Hypothalamus (tissue), 51 donors: ENCODE measurements around the gene GABBR2.

Experiments used
- DNase-seq, 51 donors: peaks; one replicate each; lab custom pipeline; 2025; lab: John Stamatoyannopoulos, UW

The GABBR2 gene

DNA sequence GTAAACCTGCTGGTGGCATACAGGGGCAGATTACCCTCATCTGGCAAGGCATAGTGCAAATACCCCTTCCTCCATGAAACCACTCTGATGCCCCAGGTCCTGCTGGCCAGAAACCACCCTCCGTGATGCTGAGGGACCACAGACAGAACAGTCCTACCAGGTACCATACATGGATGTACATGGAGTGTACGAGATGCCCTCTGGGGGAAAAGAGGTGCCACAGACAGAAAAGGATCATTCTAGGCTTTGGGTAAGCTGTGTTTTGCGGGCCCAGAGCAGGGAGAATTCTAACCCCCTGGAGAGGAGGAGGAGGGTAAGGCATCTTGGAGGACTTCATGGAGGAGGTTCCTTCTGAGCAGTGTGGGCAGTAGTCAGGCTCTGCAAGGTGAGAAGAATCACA, 68.3 kb downstream of the GABBR2 start:
- no peak for DNase-seq

DNA sequence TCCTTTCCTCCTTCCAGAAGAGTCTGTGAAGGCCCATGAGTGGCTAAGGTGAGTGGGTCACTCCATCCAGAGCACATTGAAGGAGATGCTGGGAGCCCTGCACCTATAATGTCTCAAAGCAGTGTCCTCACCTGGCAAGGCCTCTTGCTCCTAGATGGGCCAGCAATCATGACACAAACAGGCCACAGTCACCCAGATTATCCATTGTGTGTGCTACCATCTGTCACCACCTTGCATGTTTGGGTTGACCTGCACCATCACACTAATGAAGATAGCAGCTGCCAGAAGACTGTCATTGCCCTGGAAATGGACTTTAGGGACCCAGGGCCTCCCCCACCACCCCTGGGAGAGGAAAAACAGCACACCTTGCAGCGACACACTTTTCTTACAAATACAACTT, 69.6 kb downstream of the GABBR2 start:
- no peak for DNase-seq

DNA sequence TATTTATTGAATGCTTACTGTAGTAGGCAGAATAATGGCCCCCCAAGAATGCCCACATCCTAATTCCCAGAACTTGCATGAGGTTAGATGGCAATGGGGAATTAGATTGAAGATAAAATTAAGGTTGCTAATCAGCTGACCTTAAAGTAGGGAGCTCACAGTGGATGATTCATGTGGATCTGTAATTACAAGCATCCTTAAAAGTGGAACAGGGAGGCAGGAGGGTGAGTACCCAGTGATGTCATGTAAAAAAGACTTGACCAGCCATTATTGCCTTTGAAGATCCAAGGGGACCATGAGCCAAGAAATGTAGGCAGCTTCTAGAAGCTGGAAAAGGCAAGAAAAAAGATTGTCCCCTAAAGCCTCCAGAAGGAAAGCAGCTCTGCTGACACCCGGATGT, 71.4 kb downstream of the GABBR2 start:
- DNase-seq: no peak

DNA sequence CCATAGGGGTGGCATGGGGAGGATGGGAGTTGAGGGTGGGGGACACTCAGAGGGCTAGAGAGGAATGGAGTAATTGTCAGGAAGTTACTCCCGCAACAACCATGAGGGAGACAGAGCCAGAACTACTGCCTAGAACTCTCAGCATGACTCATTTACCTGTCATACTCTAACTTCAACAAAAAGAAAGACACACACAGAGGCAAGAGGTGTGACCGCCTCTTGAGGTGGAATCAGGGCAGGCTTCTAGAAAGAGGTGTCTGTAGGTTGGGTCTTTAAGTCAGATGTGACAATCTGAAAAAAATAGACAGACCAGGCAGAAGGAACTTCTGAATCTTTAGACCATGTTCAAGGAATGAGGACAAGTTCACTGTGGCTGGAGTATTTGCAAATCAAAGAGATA, 73.4 kb downstream of the GABBR2 start:
- DNase-seq: no peak

DNA sequence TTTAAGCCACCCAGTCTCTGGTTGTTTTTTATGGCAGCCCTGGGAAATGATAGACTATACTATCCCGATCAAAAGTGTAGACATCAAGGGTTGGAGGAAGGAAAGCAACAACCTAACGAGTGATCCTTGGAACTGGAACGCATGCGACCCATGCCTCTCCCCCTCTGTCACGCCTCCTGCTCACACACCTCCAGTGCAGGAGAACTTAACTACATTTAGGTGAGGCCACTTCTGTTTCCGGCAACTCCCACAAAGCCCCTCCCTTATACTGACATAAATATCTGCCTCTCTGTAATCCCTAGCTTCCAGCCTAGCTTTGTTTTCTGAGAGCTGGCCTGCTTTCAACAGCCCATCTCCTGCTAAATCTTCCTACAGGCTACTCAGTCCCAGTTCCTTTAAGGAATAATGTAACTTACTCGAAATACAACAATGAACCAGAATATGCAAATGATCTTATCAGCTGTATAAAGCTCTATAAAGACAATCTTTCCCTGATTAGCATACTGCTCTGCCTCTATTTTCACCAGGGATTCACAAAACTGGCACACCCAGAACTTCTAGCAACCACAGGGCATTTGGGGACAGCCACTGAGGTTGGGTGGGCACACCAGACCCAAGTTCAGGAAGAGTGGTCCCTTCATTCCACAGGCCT, 73.9 kb downstream of the GABBR2 start:
- DNase-seq: no peak

DNA sequence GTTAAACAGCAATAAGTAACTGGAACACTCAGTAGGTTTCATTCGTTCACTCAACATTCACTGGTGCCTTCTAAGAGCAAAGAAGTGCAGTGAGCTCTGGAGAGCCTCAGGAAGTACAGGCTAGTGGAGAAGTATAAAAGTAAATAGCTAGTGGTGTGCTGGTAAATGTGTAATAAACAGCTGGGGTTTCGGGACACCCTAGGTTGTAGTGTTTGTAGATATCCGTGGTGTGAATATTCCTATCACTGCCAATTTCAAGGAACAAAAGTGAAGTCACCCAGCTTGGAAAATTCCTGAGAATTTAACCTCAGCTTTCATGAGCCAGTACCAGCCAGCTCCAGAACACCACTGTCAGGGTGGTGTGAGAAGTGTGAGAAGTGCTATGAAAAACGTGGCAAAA, 75.9 kb downstream of the GABBR2 start:
- no peak for DNase-seq

DNA sequence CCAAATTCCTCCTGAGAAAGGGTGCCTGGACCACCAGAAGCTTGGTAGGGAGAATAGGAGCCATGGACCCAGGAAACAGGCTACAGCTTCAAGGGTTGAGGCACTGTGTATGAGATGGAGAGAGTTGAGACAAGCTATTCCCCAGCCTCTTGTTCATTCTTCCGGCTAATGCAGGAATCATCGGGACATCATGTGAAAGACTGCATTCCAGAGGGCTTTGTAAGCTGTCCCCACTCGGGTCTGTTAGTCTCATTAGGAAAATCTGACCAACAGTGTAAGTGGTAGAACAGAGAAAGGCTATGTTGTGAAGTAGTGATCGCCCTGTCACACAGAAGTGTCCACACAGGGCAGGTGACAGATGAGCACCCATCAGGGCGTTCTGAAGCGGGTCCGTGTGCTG, 81.4 kb downstream of the GABBR2 start:
- no peak for DNase-seq

DNA sequence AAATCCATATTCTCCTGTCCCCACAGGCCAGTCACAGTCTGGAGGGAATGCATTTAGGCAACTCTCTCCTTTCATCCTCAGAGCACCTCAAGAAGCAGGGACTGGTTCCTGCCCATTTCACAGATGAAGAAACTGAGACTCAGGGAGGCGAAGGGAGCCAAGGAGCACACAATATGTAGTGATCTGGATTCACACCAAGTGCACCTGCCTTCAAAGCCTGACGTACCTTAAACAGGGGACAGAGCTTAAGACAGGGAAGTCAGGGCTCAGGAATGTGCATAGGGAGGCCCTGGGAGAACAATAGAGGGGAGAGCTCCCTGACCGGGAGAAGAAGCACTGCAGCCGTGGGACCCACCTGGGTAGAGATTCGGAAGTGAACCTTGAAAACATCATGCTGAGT, 83.0 kb downstream of the GABBR2 start:
- no peak for DNase-seq

DNA sequence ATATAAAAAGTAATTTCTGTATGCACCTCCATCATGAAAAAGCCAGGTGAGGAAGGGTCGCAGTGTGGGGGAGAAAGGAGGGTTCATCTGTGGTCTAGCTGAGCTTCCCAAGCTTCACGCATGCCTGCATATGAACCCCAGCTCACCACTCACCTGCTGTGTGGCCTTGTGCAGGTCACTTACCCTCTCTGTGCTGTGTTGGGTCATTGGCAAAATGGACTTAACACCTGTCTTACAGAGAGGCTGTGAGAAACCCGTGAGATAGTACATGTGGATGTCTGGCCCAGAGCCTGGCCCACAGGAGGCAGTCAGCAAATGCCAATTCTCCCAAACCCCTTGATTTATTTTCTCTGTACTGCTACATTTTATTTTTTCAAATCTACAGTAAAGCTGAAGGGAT, 88.9 kb downstream of the GABBR2 start:
- no peak for DNase-seq

DNA sequence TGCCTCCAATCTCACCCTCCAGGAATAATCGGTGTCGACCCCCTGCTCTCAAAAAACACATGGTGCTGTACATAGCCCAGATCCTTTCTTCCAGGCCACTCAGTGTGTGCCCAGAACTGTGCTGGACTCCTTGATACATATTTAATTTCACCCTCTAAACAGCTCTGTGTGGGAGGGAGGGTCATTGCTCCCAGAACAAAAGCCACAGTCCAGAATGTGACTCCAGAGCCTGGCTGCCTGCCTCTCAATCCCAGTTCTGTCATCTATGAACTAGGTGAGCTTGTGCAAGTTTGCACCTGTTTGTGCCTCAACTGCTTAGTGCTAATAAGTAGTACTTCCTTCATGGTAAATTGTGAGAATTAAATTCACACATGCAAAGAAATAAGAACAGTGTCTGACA, 93.1 kb downstream of the GABBR2 start:
- DNase-seq: no peak

DNA sequence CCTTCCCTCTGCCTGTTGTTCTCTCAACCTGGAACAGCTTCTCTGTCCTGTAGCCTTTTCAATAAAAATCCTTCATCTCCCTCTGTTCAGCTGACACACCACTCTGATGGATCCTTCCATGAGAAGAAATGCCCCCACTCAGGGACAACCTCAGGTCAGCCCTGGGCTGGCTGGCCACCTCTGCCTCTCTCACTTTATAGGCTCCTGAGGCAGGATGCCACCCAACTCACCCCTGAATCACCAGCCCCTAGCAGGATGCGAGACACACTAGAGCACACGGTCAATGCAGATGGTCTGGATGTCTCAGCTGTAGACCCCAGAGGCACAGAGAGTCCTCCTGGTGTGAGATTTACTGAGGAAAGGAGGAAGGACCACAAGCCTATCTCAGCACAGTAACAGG, 93.8 kb downstream of the GABBR2 start:
- no peak for DNase-seq

DNA sequence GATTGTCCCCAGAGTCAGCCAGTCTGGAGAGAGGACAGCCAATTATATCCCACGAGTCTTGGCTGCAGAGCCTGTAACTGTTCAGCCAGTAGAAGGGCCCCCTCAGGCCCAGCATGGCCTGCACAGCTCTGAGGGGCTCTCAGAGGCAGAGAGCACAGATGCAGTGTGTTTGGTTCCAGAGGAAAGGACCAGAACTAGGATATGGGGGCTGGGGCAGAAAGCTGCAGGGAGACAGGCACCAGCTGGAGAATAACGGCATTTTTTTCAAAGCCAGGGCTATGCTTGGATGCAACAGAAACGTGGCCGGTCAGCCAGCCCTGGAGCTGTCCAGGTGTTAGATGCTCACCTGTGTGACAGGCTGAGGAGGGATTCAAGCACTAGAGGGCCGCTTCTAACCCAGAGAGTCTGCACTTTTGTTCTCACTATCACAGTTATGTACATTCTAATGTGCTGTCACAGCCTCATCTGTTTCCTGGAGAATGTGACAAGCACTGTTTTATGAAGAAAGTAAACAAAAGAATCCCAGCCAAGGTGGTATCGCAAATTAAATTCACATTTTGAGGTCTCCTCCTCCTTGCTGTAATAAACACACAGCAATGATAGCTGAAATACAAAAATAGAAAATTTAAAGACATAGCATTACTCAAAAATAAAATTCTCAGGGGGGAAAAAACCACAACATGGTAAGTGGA, 96.5 kb downstream of the GABBR2 start:
- no peak for DNase-seq

DNA sequence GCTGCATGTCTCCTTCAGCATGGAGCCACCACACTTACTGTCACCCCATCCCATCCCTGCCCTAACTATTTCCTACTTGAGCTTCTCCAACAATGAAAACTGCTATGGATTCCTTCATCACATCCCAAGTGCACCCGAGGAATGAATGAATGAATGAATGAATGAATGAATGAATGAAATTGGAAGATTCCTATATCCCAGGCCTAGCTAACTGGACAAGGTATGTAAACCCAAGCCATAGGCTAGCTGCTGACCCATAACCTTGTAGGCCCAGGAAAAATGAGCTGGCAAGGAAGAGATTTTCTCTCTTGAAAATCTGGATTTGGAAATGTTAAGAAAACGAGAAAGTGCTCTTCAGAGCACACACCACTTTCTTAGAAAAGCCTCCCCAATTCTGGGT, 97.4 kb downstream of the GABBR2 start:
- DNase-seq: no peak

DNA sequence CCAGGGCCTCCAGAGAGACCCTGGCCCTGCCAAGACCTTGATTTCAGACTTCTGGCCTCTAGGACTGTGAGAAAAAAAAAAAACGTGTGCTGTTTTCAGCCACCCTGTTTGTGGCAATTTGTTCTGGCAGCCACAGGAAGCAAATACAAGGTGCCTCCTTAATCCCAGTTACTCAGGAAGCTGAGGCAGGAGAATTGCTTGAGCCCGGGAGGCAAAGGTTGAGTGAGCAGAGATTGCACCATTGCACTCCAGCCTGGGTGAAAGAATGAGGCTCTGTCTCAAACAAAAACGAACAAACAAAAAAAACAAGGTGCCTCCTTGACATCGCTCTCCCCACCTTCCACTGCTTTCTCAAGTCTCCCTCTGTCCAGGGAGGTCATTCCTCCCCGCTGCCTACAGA, 98.0 kb downstream of the GABBR2 start:
- no peak for DNase-seq

DNA sequence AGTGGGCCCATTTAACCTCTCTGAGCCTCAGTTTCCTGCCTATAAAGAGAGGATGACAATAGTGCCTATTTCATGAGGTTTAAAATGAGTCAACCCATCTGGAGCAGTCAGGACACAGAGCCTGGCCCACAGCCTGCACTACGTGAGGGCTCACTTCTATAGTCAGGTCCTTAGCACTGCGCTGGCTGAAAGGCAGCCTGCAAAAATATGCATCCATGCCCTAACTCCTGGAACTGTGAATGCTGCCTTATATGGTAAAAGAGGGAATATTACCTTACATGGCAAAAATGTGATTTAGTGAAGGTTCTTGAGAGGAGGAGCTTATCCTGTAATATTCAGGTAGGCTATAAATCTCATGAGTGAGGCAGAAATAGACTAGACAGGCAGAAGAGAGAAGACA, 98.5 kb downstream of the GABBR2 start:
- DNase-seq: no peak

DNA sequence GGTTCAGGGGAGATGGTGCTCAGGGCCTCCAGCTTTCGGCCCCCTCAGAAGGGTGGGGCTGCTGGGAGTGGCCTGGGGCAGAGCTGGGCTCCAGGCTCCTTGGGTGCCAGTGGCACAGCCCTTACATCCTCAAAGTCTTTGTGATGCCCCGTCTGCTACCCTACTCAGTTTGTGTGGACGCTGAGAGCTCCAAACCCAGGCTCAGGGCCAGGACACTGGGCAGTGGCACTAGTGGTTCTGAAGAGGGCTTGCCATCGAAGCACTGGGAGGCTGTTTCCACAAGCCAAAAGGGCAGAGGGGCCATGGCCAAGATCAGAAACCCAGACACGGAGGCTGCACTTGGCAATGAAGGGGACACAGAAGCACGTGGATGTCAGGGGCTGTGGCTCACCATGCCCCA, 99.1 kb downstream of the GABBR2 start:
- no peak for DNase-seq

DNA sequence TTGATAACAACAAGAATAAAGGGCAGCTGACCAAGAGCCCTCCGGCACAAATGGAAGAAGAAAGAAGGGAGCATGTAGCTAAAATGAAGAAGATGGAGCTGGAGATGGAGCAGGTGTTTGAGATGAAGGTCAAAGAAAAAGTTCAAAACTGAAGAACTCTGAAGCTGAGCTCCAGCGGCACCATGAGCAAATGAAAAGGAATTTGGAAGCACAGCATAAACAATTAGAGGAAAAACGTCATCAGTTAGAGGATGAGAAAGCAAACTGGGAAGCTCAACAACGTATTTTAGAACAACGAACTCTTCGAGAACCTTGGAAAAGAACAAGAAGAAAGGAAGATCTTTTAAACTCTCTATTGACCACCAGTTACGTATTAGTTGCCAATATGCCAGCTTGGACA, 100.9 kb downstream of the GABBR2 start:
- no peak for DNase-seq

DNA sequence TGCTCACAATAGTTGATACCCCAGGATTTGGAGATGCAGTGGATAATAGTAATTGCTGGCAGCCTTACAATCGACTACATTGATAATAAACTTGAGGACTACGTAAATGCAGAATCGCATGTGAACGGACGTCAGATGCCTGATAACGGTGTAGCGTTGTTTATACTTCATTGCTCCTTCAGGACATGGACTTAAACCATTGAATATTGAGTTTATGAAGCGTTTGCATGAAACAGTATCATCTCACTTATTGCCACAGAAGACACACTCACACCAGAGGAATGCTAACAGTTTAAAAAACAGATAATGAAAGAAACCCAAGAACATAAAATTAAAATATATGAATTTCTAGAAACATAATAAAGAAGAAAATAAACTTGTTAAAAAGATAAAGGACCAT, 101.6 kb downstream of the GABBR2 start:
- DNase-seq: no peak

DNA sequence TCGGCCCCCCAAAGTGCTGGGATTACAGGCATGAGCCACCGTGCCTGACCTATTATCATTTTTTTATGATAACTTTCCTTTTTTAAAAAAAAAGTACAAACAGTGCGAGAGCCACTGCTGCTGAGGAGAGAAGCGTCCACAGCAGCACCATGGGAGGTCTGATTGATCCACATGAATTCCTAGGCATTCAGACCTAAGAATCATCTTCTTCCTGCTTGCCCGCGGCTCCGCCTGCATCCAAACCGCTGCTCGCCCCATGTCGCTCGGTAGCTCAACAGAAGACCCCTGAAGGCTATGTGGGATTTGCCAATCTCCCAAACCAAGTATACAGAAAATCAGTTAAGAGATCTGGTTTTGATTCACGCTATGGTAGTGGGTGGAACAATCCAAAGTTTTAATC, 102.0 kb downstream of the GABBR2 start:
- DNase-seq: no peak

DNA sequence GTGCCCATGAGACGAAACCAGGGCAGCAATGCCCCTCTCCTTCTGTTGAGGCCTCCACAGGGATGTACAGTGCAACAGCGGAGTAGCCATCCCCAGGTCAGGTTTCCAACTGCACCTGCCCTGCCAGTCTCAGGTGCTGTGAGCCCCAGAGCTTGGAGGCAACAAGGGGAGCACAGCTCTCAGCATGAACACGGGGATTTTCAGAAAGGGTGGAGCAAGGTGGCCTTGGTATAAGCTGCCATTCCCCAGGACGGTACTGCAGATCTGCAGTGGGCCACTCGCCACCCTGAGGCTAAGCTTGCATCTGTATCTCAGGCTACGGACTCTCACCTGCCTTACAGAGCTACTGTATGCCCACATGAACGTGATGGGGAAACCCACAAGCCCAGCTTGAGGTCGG, 103.6 kb downstream of the GABBR2 start:
- DNase-seq: no peak

DNA sequence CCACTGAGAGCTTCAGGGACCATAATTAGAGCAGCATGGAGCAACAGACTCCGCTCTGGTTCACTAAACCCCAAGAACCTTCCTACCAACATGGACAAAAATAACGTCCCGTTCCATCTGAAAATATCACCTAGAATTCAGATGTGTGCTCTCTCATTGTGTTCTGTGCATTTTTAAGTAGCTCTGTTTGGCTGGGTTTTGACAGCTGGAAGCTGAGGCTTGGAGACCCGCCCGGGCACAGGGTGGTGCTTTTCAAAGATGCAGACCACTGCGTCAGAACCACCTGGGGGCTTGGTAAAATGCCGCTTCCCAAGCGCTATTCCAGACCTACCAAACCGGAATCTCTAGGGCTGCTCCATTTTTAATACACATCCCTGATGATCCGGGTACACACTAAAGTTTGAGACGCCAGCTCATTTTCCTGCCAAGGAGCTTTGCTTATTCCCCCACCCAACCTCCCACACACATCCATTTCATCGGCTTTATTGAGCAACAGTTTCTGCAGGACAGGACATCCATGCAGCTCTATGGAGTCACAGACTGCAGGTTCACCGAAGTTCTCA, 104.8 kb downstream of the GABBR2 start:
- peak in 17 of 51 donors; percentile 7 to 56 (median 28) for DNase-seq

DNA sequence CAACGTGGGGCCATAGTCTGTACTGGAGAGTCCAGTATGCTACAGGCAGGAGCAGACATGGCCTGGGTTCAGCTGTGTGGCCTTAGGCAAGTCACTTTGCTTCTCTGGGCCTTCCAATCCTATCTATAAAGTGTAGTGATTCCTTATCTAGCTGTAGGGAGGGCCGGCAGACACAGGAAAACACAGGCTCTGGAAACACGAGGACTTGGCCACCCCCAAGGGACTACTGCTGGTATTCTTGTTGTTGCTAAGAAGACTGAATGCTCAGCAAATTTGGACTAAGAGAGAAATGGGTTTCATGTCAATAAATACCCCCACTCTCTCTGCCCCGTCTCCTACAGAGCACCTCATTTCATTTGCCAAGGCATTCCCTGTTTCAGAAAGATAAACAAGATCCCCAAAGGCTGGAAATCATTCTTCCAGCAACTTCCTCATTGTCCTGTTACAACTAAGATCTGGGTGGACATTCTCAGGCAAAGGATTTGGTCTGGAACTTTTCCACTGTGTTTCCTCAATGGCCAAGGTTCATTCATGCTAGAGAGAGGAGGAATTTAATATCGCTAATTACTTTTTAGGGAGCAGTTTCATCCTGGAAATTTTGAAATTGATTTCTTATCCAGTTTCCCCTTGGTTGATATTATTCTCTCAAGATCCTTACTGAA, 105.8 kb downstream of the GABBR2 start:
- no peak for DNase-seq
